HCT116 (cell line): ENCODE measurements around the gene CLCN5. TPM values are rescaled to one million over a fixed set of nuclear protein-coding genes. Genes with fewer than 3 reads are reported as not detected.

Source experiments
- ATAC-seq: fragments of 200-7000 bp; cut with Tn5 transposase; 2 replicates; pipeline ENCODE4 v1.9.1; 2020; ENCODE audit warnings: mild to moderate bottlenecking, moderate library complexity
- BruUV-seq: library from RNA; stranded (reverse); fragments of 400-500 nt; replicated peaks from 2 replicates; lab custom pipeline; 2021; lab: Mats Ljungman, UMichigan
- CTCF ChIA-PET: fragments of 300-600 bp; sonication (Branson Sonifier 250); formaldehyde crosslinking; loops from one replicate; lab custom pipeline; 2021; ENCODE audit warnings: antibody characterized with exemption; lab: Charles Lee
- POLR2A ChIA-PET: fragments of 300-600, 350-600 bp; sonication (Branson Sonifier 250); formaldehyde crosslinking; loops from one replicate; lab custom pipeline; 2021; ENCODE audit warnings: antibody characterized with exemption; lab: Charles Lee
- RAD21 ChIA-PET, 2 experiments: fragments of 300-600 bp; sonication (Branson Sonifier 250); formaldehyde crosslinking; loops; one replicate each; lab custom pipeline; 2023; ENCODE audit warnings: low total read pairs in 2 of 2; ENCODE audit not compliant: uncharacterized antibody in 2 of 2, unreplicated experiment in 2 of 2, low non-redundant PET in 1 of 2; lab: Charles Lee
- DNase-seq: peaks from one replicate; pipeline ENCODE4 v3.0.0-alpha.2; 2010; ENCODE audit warnings: low read depth, low spot score
- H2AFZ ChIP-seq: fragments of 200-600 bp; shearing (Covaris generic), sonication (generic); 2 replicates; pipeline ENCODE4 v1.6.1; 2017; ENCODE audit warnings: low read depth, mixed run types, mixed read lengths, antibody characterized with exemption, low read length; ENCODE audit not compliant: poor library complexity, severe bottlenecking
- H3K27ac ChIP-seq: 2 replicates; pipeline ENCODE4 v1.5.1; 2012; ENCODE audit warnings: low read depth, low read length
- H3K27me3 ChIP-seq: fragments of 200-600 bp; sonication (generic); 2 replicates; pipeline ENCODE4 v1.6.1; 2016; ENCODE audit warnings: mixed run types, low read length, mixed read lengths; ENCODE audit not compliant: insufficient read depth
- H3K36me3 ChIP-seq, 2 experiments: fragments of 200-500 bp in 1 of 2; fragments of 200-600 bp in 1 of 2; sonication (Bioruptor generic) in 1 of 2; sonication (generic) in 1 of 2; 2 replicates each; pipeline versions ENCODE4 v1.5.1 to v1.6.1; 2014 to 2016; ENCODE audit warnings: low read length in 2 of 2, inconsistent platforms in 1 of 2, mixed read lengths in 1 of 2, mixed run types in 1 of 2; ENCODE audit not compliant: insufficient read depth in 2 of 2, control insufficient read depth in 1 of 2
- H3K4me1 ChIP-seq, 2 experiments: fragments of 200-600 bp in 1 of 2; sonication (generic) in 1 of 2; 2 replicates each; pipeline versions ENCODE4 v1.5.1 to v1.6.1; 2012 to 2017; ENCODE audit warnings: low read length in 2 of 2, inconsistent platforms in 1 of 2, mild to moderate bottlenecking in 1 of 2, mixed read lengths in 1 of 2, mixed run types in 1 of 2, moderate library complexity in 1 of 2; ENCODE audit not compliant: insufficient read depth in 2 of 2, control insufficient read depth in 1 of 2
- H3K4me2 ChIP-seq: fragments of 200-600 bp; sonication (generic); 2 replicates; pipeline ENCODE4 v1.6.1; 2017; ENCODE audit warnings: mixed run types, low read length, mixed read lengths
- H3K4me3 ChIP-seq, 2 experiments: fragments of 200-600 bp in 1 of 2; sonication (generic) in 1 of 2; replicated peaks in 1 of 2; 2 replicates each; pipeline ENCODE4 v1.5.1; 2011 to 2016; ENCODE audit warnings: low read length in 2 of 2, control low read depth in 1 of 2, low read depth in 1 of 2, mild to moderate bottlenecking in 1 of 2, mixed read lengths in 1 of 2, mixed run types in 1 of 2
- H3K79me2 ChIP-seq: fragments of 200-600 bp; sonication (generic); 2 replicates; pipeline ENCODE4 v1.6.1; 2017; ENCODE audit warnings: mild to moderate bottlenecking, mixed run types, low read length, moderate library complexity, mixed read lengths; ENCODE audit not compliant: insufficient read depth
- H3K9ac ChIP-seq: fragments of 200-600 bp; sonication (generic); 2 replicates; pipeline ENCODE4 v1.6.1; 2016; ENCODE audit warnings: low read length, mixed read lengths
- H3K9me2 ChIP-seq: fragments of 200-600 bp; sonication (generic), shearing (Covaris generic); 2 replicates; pipeline ENCODE4 v1.6.1; 2017; ENCODE audit warnings: mixed run types, mild to moderate bottlenecking, moderate library complexity; ENCODE audit not compliant: insufficient read depth
- H3K9me3 ChIP-seq, 2 experiments: fragments of 200-500 bp in 1 of 2; fragments of 200-600 bp in 1 of 2; sonication (Bioruptor generic) in 1 of 2; sonication (generic) in 1 of 2; 2 replicates each; pipeline ENCODE4 v1.6.1; 2014 to 2017; ENCODE audit warnings: low read length in 2 of 2, mixed read lengths in 2 of 2, inconsistent platforms in 1 of 2, low read depth in 1 of 2, mild to moderate bottlenecking in 1 of 2, mixed run types in 1 of 2, moderate library complexity in 1 of 2; ENCODE audit not compliant: control insufficient read depth in 1 of 2, insufficient read depth in 1 of 2
- H4K20me1 ChIP-seq: fragments of 200-600 bp; sonication (generic), shearing (Covaris generic); 2 replicates; pipeline ENCODE4 v1.6.1; 2017; ENCODE audit warnings: mixed run types, mild to moderate bottlenecking, moderate library complexity; ENCODE audit not compliant: insufficient read depth
- CBX3 ChIP-seq: IDR thresholded peaks from 2 replicates; pipeline ENCODE4 v1.6.1; 2012; ENCODE audit warnings: low read depth
- CEBPB ChIP-seq: IDR thresholded peaks from 2 replicates; pipeline ENCODE4 v1.6.1; 2012; ENCODE audit warnings: low read depth
- CTCF ChIP-seq, 3 experiments: fragments of 200-600 bp in 1 of 3; sonication (generic) in 1 of 3; IDR thresholded peaks in 2 of 3; conservative IDR thresholded peaks in 1 of 3; 2 replicates each; pipeline ENCODE4 v1.5.1; 2012 to 2017; ENCODE audit warnings: low read depth in 2 of 3, low read length in 2 of 3, antibody characterized with exemption in 1 of 3, borderline replicate concordance in 1 of 3, control low read depth in 1 of 3, mild to moderate bottlenecking in 1 of 3, mixed read lengths in 1 of 3, mixed run types in 1 of 3, moderate library complexity in 1 of 3; ENCODE audit not compliant: insufficient read depth in 1 of 3
- EGR1 ChIP-seq: IDR thresholded peaks from 2 replicates; pipeline ENCODE4 v1.6.1; 2012; ENCODE audit warnings: low read depth
- ELF1 ChIP-seq: IDR thresholded peaks from 2 replicates; pipeline ENCODE4 v1.6.1; 2012; ENCODE audit warnings: low read depth, borderline replicate concordance
- EZH2 ChIP-seq: fragments of 200-600 bp; sonication (generic); IDR thresholded peaks from 2 replicates; pipeline ENCODE4 v1.6.1; 2017; ENCODE audit warnings: antibody characterized with exemption, mixed run types
- EZH2phosphoT487 ChIP-seq: fragments of 200-600 bp; IDR thresholded peaks from 2 replicates; pipeline ENCODE4 v1.6.1; 2018; ENCODE audit warnings: antibody characterized with exemption, borderline replicate concordance
- FOSL1 ChIP-seq: IDR thresholded peaks from 2 replicates; pipeline ENCODE4 v1.6.1; 2012; ENCODE audit warnings: low read depth
- JUND ChIP-seq: IDR thresholded peaks from 2 replicates; pipeline ENCODE4 v1.6.1; 2012
- MAX ChIP-seq: IDR thresholded peaks from 2 replicates; pipeline ENCODE4 v1.6.1; 2012
- POLR2AphosphoS5 ChIP-seq: IDR thresholded peaks from 2 replicates; pipeline ENCODE4 v1.6.1; 2011; ENCODE audit warnings: mild to moderate bottlenecking, low read depth, low read length, moderate library complexity
- RAD21 ChIP-seq: IDR thresholded peaks from 2 replicates; pipeline ENCODE4 v1.6.1; 2012; ENCODE audit warnings: low read depth, mild to moderate bottlenecking
- REST ChIP-seq: IDR thresholded peaks from 2 replicates; pipeline ENCODE4 v1.6.1; 2012; ENCODE audit warnings: low read depth
- SRF ChIP-seq: IDR thresholded peaks from 2 replicates; pipeline ENCODE4 v1.6.1; 2012; ENCODE audit warnings: low read depth
- TCF7L2 ChIP-seq: IDR thresholded peaks from 2 replicates; pipeline ENCODE4 v1.7.0; 2011; ENCODE audit warnings: borderline replicate concordance, inconsistent platforms; ENCODE audit not compliant: insufficient read depth, insufficient read length; ENCODE audit errors: extremely low read depth
- ZNF274 ChIP-seq: fragments of 200-500 bp; sonication (Bioruptor generic); IDR thresholded peaks from 2 replicates; pipeline ENCODE4 v1.6.1; 2014; ENCODE audit warnings: mild to moderate bottlenecking, low read depth, low read length, inconsistent platforms
- intact Hi-C: fragments of 100-400 bp; cut with micrococcal nuclease; formaldehyde crosslinking; loops from 2 replicates; pipeline ENCODE4 v1.10.0; 2022
- total RNA-seq: library from RNA; stranded (reverse); gene quantifications from one replicate; pipeline ENCODE4 v1.2.1, GENCODE V29; 2021; ENCODE audit not compliant: unreplicated experiment
- TF ChIP-seq, protein P1 (sequence below): IDR thresholded peaks from 2 replicates; pipeline ENCODE4 v1.6.1; 2011; ENCODE audit warnings: mild to moderate bottlenecking, low read length, moderate library complexity; ENCODE audit not compliant: insufficient replicate concordance; ENCODE audit errors: extremely low read depth

CLCN5 gene
- total RNA-seq, 1 experiment from 2014 or later = 6.1 TPM

DNA sequence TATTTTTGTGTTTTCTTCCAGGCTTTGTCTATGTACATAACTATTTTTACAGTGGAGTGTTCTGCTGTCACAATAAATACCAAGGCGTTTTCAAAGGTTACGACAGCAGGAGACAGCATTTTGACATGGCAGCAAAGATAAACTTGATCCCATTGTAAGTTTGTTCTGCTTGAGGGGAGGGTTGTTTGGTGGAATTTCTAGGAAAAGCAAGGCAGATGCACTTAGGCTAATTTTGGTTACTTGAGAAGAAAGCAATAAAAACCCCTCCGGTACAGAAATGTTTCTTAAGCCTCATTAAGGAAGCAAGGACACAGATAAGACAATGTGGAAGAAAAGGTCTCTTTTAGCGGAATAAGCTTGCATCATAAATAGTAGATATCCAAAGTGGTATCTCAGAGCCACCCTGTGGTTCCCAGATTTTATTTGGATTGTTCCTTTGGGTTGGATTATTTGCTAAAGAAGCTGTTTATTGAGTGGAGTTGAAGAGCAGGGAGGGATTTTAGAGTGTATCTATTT is 54.3 kb downstream of the CLCN5 start:
- no peaks in the 10 kb centered on the region for H3K9me2 ChIP-seq
- no peak overlapping the region for H3K4me2 ChIP-seq
- H3K4me1 ChIP-seq = no peaks in the 10 kb centered on the region
- ATAC-seq (no peak), DNase-seq (no peak)
- no peaks in the 10 kb centered on the region for H3K79me2 ChIP-seq
- ChIA-PET CTCF (no interaction called here), RAD21 (no interaction called here), POLR2A (no interaction called here)
- H3K27me3 ChIP-seq = no peaks in the 10 kb centered on the region
- no peak for TF ChIP-seq ZNF274
- no peak for TF ChIP-seq EZH2
- TF ChIP-seq EZH2phosphoT487 = no peak
- TF ChIP-seq EGR1 = no peak
- TF ChIP-seq RAD21 = no peak
- no peak for TF ChIP-seq TCF7L2
- no peak for TF ChIP-seq CBX3
- no peak for TF ChIP-seq ELF1
- no peak for TF ChIP-seq FOSL1
- TF ChIP-seq CEBPB = no peak
- TF ChIP-seq, protein P1, sequence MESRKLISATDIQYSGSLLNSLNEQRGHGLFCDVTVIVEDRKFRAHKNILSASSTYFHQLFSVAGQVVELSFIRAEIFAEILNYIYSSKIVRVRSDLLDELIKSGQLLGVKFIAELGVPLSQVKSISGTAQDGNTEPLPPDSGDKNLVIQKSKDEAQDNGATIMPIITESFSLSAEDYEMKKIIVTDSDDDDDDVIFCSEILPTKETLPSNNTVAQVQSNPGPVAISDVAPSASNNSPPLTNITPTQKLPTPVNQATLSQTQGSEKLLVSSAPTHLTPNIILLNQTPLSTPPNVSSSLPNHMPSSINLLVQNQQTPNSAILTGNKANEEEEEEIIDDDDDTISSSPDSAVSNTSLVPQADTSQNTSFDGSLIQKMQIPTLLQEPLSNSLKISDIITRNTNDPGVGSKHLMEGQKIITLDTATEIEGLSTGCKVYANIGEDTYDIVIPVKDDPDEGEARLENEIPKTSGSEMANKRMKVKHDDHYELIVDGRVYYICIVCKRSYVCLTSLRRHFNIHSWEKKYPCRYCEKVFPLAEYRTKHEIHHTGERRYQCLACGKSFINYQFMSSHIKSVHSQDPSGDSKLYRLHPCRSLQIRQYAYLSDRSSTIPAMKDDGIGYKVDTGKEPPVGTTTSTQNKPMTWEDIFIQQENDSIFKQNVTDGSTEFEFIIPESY = no peak
- TF ChIP-seq MAX = no peak
- no peak for TF ChIP-seq CTCF (IDR thresholded peaks at IDR 0.05 in 2 of 3, conservative IDR thresholded peaks at IDR 0.05 in 1 of 3; ENCODE audit: borderline replicate concordance in 1 of 3, insufficient read depth in 1 of 3, low read depth in 2 of 3, low read length in 2 of 3)
- no peak for TF ChIP-seq REST
- TF ChIP-seq POLR2AphosphoS5 = no peak
- no peak for TF ChIP-seq JUND
- no peak for TF ChIP-seq SRF
- H2AFZ ChIP-seq = no peak overlapping the region
- no peaks in the 10 kb centered on the region for H3K36me3 ChIP-seq
- H3K9me3 ChIP-seq = no peaks in the 10 kb centered on the region
- BruUV-seq = no TSS peak
- H3K9ac ChIP-seq = no peak overlapping the region
- intact Hi-C loops = no loop called here
- no peak overlapping the region for H3K27ac ChIP-seq
- no peaks in the 10 kb centered on the region for H4K20me1 ChIP-seq
- no peak overlapping the region for H3K4me3 ChIP-seq
